22Rv1 (cell line): Measurements from ENCODE around the gene SLC25A26.

Source experiments
- CTCF ChIP-seq: fragments of 450-650 bp; IDR thresholded peaks from 2 replicates; pipeline ENCODE4 v1.5.1; 2017; ENCODE audit warnings: mild to moderate bottlenecking
- ZFX ChIP-seq: fragments of 450-650 bp; IDR thresholded peaks from 2 replicates; pipeline ENCODE4 v1.6.1; 2017; ENCODE audit warnings: antibody characterized with exemption, borderline replicate concordance

- TF ChIP-seq CTCF (no peak), ZFX (no peak)
Measured at GRCh38 chr3:66272016-66272415, 51.2 kb downstream of the SLC25A26 start.
